HS-5 (cell line): ENCODE measurements around the gene MC2R.

Experiments
- DNase-seq: peaks from one replicate; pipeline ENCODE4 v3.0.0-alpha.2; 2012; ENCODE audit warnings: low read depth

Gene MC2R

DNA sequence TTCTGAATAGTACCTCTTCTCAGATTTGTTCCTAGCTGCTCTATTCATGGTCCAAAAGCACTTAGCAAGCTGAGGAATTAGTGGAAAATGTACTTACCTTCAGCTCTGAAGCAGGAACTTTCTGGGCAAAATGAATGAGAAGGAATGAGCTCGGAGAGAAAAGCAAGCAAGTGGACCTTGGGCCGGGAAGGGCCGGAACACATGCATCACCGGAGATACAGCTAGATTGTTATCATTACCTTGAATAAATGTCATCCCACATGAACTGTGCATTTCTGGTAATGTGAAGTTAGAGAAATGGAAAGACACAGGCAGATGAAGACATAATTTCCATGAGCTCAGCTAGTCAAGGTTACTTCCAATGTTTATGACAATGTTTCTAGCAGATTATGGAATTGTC, at the start of gene MC2R:
Gene MC2R, minus strand, starts transcription at position 146 of the 400 bp plus-strand sequence. CDS start 30,018 bp downstream, outside the sequence.
- DNase-seq = no peak

DNA sequence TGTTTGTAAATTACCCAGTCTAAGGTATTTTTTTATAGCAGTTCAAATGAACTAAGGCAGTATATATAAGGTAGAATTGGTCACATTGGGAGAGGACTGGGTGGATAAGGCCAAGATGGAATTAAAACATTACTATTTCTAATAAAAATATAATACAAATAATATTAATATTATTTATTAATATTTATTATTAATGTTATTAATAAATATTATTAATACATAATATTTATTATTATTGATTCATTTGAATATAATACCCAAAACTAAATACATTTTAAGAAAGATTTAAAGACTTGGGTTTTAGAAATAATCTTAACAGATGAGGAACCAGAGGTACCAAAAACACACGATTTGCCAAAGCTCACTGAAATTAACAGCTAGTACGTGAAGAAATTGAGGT, 30.5 kb upstream of the MC2R start:
- DNase-seq = no peak

DNA sequence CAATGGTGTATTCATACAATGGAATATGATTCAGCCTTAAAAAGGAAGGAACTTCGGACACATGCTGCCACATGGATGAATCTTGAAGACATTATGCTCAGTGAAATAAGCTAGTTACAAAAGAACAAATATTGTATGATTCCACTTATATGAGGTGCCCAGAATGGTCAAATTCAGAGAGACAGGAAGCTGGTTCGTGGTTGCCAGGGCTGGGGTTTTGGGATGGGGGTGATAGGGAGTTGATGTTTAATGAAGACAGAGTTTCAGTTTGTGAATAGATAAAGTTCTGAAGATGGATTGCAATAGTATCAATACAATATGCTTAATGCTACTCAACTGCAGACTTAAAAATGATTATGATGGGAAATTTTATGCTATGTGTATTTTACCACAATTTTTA, 28.0 kb upstream of the MC2R start:
- no peak for DNase-seq

DNA sequence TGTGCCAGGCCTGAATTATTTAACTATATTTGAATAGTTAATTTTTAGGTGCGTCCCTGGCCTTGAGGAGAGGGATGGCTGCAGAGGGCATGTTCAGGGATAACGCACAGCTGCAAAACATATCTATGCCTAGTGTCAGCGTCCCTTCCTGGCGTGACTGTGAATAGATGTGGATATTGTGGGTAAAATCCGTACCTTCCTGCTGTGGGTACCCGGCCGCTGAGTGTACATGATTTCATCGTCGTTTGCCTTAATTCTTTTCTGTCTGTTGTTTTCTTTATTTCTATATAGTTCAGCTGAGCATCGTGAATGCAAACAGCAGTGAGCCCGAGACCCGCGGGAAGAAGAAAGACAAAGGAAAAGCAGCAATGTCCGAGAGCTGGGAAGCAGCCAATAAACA, 25.0 kb upstream of the MC2R start:
- DNase-seq = no peak

DNA sequence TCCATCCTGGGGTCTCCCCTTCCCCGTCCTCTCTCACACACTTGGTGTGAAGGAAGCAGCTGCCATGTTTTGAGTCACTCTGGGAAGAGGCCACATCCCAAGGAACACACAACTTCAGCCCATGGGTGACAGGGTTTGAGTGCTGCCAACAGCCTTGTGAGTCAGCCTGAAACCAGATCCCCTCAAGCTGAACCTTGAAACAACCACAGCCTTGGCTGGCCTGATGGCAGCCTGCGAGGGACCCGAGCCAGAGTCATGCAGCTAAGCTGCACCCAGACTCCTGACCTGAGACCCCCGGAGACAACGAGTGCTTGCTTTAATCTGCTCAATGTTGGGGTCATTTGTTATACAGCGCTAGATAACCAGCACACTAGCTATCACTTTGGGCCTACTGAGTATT, 19.3 kb upstream of the MC2R start:
- DNase-seq = no peak

DNA sequence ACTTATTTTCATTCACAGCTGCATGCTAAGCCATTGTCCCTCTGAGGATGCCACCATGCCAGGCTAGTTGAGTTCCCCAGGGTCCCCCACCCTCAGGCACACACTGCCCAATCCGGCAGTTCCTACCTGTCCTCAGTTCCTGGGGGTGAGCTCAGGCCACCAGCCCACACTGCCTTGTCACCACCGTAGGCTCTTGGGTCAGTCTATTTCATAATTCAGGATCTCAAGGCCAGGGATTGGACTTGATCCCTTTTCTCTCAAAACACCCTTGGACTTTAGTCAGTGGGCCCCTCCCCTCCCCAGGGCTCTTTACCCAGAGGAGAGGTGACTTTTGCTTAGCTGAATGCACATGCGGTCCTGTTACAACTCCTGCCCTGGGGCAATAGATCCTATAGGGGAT, 18.7 kb upstream of the MC2R start:
- no peak for DNase-seq

DNA sequence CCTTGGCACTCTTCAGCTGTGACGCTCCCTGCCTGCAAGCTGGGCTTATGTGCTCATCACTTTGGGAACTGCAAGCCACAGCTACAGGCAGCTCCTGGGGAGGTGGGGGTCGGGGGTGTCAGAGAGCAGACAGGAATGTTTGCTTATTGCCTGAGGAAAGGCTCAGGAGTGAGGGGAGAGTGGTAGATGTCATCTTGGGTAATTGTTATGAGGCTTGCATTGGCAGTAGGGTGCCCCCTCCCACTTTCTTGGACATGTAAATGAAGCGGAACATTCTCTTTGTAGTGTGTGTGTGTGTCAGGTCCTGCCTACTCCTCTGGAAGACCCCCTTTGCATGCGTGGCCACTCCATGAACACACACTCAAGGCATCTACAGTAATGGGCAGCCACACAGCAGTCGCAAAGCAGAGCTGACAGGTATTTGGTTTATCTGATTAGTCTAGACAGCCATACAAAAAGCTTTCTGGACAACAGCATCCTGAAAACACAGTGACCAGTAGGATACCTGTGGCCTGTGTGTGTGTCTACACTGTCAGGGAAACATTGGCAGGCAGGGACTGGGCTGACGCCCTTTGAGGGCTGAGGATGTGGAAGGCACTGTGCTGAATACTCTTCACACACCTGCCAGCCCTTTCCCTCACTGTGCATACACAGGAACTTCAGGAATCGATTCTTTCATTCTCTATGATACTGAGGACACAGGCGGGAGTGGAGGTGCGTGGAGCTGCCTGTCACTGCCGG, 17.1 kb upstream of the MC2R start:
- no peak for DNase-seq

DNA sequence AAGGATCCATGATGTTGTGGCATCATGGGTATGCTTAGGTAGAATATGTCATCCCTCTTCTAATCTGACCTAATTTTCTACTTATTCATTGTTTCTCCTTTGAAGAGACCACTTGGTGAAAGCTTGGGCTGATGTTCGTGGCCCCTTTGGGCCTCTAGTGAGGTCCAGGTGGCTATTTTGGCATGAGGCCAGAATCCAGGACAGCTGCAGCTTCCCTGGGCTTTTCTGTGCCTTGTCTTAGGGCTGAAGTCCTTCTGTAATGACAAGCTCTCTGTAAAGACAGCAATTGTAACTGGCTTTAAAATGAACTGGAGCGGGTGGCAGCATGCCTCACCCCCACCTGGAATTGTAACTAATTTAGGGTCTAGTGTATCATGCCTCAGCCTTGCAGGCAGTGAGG, 15.6 kb upstream of the MC2R start:
- no peak for DNase-seq

DNA sequence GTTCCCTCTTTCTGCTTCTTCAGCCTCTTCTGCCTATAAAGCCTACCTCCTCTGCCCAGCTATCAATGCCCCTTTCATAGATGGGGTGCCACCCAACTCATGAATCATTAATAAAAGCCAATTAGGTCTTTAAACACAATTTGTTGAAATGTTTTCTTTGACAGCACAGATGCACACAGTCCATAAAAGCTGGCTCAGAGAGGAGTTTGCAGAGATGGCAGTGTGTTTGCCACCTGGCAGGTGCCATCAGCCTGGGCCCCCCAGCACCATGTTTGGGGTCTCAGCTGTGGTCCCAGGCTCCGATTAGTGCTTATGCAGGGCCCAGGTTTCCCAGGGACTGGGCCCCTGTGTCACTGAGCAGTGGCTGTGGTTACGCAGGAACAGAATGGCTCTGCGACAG, 7.9 kb upstream of the MC2R start:
- DNase-seq = no peak

DNA sequence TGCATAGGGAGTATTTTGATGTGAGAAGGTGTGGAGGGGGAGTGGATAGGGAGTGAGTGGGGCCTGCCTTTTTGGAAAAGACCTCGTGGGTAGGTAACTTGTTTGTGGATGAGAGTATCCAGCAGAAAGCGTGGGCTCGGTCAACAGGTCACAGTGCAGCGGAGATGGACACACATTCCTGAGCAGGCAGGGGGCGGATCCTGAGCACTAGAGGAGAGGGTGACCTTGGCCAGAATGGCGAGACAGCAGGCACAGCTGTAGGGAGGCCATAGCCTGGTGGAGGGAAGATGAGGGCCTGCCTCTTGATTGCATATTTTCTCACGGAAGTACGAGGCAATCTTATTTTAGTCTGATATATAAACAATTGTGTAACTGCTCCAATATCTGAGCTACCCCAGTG, 3.6 kb upstream of the MC2R start:
- no peak for DNase-seq

DNA sequence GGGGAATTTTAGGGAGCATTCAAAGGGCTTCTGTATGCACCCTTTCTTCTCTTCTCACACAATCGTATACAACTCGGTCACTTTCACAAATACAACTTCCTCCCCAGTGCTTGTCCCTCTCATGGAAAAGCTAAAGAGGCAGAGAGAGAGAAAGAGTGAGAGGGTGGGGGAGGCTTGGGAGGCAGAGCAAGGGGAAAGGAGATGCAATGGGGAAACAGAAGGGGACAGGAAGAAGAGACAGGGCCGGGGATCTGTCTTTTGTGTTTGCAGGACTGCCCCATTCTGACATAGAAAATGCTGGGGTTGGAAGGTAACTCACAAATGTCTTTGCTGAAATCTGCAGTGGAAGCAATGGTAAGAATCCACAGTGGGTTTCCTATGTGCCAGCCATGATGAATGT, 2.1 kb upstream of the MC2R start:
- DNase-seq = no peak

DNA sequence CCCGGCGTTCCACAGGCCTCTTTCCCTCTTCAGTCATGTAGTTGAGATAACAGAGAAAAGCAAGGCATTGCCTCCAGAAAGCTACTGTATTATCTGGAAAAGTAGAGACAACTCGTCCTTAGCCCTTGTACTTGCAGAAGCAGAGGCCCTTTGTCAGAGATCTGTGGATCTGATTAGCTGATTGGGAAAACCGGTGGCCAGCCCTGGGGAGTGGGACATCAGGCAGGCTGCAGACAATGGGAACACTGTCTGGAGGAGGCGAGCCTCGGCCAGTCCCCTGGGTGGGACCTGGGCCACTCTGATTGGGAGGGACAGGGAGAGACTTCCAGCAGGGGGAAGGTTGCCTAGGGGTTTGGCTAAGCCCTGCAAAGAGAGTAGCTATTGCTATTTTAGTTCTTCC, 1.2 kb upstream of the MC2R start:
- no peak for DNase-seq

DNA sequence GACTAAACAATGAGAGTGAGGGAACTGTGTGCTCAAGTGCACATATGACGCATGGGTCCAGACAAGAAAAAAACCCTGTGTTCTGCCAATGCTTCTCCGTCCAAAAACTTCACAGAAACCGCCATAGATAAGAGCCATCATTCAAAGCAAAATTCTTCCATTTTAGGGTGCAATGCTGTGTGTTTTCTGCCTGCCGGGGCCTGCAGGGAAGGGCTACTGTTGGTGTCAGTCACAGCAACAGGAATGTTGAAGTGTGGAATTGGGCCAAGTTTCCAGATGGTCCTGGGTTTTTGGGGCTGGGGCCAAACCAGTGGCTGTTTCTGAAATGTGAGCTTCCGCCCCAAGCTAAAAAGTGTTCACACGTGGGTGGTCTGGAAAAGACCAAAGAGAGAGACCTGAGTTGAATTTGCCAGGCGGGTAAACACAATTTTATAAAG, 677 bp upstream of the MC2R start:
- no peak for DNase-seq

DNA sequence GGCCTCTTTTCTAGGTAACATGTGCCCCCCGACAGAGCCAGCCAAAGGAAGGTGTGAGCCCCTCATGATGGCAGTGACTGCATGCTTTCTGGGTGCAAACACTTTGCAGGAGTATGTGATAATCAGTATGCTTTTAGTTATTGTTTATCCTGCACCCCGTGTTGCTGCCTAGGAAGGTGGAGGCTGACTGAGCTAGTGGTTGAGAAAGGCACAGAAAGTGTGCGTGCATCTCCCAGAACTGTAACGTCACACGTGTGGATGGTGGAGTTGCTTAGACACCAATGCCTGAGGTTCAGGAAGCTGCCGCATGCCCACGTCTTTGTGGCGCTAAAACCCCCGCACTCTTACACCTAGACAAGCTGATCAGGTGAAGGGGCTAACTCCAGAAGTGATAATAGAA, 580 bp downstream of the MC2R start:
- DNase-seq = no peak

DNA sequence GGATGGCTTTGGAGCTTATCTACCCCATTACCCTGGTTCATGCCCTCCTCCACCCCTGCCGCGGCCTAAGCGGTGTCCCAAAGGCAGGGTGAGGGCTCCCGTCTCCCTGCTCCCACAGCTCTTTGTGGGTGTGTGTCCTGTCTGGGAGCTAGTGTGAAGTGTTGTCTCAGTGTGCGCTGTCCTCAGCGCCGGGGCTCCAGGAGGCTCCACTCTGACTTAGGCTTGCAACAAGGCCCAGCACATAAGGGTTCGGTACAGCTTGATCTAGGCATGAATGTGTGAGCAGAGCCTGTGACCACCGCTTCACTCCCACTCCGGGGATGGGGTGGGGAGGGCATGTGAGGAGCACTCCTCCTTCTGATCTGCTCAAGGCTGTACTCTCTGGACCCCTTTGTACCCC, 1.2 kb downstream of the MC2R start:
- DNase-seq = no peak

DNA sequence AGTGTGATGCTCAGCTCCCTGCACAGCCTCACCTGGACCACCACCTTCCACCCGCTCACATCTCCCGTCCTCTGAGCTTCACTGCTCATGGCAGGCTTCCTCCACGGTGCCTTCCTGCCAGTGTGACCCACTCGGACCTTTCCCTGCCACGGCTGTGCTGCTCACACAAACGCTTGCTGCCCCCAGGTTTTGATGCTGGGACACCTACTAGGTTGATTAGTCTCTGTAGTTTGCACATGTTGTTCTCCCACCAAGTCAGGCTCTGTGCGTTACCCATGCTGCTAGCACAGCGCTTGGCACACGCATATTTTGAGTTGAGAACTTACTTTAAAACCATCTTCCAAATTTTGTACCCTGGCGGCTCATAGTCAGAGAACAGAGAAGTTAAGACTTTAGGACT, 2.1 kb downstream of the MC2R start:
- no peak for DNase-seq

DNA sequence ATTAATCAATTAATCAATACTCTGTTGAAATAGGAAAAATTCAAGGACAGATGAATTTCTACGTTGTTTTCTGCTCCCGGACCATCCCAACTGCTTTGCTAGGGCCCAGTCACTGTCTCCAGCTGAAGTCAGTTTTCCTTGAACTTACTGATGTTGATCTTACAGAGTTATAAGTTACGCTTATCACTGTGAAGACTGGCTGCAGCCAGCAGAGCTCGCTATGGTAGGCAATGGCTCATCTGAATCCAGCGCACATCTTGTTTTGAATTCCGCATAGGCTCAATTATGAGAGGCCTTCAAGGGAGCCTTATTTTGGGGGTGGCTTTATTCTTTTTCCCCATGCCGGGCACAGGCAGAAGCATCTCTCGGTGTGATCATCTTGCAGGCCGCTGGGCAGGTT, 2.7 kb downstream of the MC2R start:
- no peak for DNase-seq

DNA sequence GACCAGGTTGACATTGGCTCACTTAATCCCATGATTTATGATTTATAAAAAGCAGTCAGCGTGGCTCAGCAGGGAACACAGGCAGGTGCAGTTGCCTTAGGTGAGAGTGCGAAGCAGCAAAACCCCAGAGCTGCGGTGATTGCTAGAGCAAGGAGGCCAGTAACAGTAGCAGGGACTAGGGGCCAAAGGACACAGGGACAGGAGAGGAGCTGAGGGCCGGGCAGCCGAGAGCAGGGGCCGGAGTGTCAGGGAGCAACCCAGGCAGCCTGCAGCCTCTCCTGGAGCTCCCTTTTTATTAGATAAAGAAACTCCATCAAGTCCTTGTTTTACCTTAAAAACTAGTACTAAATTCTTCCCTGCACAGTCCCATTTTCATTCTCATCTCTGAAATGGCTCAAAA, 4.3 kb downstream of the MC2R start:
- DNase-seq = no peak

DNA sequence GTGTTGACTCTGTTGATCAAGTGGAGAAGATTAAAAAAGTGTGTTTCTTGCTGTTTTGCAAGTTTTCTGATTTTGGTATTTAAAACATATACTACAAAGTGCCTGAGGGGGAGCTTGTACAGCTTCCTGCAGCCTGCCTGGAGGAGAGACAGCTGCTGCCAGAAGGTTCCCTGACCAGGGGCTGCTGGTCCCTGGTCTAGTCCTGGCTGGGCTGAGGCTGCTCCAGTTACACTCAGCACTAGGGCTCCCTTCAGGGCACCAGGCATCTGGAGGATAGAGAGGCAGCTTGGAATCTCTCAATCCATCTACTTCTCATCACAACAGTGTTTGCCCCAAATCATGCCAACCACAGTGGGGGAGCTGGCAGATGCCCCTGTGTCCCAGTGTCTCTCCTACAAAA, 4.8 kb downstream of the MC2R start:
- DNase-seq = no peak

DNA sequence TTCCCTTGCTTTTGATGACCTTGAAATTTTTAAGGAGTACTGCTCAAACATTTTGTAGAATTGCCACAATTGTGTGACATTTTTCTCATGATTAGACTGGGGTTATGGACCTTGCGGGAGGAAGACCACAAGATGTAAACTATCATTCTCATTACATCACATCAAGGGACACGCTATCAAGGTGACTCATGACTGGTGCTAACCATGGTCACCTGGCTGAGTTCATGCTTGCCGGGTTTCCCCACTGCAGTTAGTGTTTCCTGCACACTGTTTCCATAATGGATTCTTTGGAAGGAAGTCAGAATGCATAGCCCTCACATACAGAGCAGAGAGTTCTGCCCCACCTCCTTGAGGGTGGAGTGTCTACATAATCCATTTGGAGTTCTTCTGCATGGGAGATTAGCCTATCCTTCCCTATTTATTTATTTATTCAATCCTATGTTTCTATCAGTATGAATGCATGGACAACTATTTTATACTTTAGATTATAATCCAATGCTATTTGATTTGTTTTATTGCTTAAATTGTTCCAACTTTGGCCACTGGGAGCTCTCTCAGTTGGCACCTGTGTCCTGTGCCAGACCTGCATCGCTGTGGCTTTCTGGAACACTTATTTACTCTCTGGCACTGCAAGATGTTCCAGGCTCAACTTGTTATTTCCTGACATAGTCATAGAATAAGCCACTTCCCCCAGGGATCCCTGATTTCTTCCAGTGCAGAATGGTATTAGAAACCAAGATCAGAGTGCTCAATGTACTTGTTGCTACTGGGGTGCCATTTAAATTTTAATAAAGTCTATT, 6.0 kb downstream of the MC2R start:
- DNase-seq = no peak

DNA sequence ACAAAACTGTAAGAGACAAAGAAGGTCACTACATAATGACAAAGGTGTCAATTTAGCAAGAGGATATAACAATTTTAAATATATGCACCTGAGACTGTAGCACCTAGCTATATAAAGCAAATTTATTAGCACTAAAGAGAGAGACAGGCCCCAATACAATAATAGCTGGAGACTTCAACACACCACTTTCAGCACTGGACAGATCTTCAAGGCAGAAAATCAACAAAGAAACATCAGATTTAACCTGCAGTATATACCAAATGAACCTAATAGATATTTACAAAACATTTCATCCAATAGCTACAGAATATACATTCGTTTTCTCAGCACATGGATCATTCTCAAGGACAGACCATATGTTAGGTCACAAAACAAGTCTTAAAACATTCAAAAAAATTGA, 14.7 kb downstream of the MC2R start:
- DNase-seq = no peak

DNA sequence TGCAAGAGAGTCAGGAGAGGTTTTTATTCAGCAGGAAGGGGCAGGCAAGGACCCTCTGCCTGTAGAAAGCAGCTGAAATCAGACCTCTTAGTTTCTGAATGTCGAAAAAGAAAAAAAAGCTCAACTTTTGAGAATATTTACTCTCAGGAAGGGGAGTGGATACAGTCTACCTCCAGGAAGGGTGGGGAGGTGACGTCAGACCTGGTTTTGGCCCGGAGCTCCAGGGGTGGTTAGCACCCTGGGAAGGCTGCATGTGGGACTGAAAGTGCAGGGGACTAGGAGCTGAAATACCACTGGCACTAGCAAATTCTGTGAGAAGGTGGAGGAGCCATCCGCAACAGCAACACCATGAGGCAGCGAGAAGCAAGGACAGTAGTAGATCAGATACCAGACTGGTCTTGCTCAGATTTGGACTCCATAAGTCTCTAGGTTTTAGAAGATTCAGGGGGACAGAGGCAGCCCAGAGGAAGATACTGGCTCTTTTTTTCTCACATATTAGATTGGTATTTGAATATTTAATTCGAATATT, 19.8 kb downstream of the MC2R start:
- no peak for DNase-seq

DNA sequence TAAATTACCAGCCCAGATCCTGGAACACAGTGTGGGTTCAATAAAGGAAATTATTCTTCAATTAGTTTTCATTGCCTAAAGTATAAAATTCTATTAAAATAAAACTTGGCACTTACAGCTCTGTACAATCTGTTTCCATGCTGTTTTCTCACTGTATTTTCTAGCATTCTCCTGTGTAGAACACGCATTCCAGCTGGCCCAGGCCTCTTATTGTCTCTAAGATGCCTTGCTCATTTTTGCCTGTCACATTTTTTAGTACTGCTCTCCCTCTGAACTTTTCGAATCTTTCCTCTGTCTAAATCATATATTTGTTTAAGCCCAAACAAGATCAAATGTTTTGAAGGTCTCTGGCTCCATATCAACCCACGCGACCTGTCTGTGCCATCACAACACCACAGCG, 20.8 kb downstream of the MC2R start:
- DNase-seq = no peak

DNA sequence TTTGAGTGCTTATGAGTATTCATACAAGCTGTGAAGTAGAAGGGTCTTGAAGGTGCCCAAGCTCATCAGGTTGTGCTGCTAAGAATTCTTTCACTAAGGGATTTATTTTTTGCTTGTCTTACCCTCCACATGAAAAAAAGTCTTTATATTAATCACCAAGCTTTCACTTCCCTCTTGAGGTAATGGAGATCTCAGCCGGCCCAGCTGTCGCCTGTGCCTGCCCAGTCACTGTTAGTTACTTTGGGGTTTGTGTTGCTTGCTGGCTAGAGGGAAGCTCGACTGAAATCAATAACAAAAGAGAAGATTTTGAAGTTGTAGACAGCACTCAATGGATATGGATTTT, 21.9 kb downstream of the MC2R start:
- no peak for DNase-seq
